IPS-NIHi11 (cell line): ENCODE data around the gene TBL1X.

ENCODE experiments used
- DNase-seq: peaks from one replicate; pipeline ENCODE4 v3.0.0; 2012; ENCODE audit warnings: mixed read lengths, low spot score

The TBL1X gene

DNA sequence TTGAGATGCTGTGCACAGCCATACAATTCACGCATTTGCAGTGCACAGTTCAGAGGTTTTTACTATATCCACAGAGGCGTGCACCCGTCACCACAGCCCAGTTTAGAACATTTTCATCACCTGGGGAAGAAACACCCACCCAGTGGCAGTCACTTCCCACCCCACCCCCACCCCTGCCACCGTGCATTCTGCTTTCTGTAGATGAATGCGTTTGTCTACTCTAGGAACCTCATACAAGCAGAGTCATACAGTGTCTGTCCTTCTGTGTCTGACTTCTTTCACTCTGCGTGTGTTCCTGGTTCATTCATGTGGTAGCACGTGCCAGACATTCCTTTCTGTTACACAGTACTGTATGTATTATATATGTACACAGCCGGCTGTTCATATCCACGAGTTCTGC lies 122.8 kb downstream of the TBL1X start:
- DNase-seq: no peak

DNA sequence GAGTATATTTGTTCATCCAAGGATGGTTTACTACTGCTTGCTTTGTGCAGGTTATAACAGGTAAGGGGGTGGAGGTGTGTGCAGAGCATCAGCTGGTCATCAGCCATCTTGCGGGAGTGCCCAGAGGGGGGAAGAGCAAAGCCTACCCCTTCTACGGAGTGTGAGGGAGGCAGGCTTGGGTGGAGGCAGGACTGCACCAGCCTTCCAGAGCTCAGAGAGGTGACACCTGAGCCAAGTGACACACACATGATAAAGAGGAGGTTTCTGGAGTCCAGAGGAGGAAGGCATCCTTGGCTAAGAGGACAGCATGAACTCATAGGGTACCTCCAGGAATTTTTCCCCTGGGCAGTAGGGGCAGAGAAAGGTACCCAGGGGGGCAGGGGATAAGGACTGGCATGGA lies 126.6 kb downstream of the TBL1X start:
- DNase-seq: no peak

DNA sequence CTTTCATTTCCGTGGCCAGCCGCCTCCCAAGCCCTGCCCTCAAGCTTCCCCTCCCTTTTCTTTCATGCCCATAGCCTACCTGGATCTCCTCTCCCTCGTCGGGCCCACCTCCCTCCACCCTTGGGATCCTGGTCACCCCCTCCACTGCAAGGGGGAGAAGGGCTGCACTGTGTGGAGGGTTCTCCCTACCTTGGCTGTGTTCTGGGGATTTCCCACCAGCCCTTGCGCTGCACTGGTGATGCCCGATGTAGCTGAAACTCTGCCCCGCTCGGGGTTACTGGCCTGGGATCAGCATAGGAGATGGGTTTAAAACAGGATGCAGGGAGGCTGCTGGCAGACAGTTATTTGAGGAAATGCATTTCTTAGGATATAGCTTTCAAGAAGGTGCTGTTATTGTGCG lies 128.9 kb downstream of the TBL1X start:
- DNase-seq: no peak

- no peak for DNase-seq
These were observed 130.3 kb downstream of the TBL1X start for GRCh38 chrX:9595174-9595573.

GRCh38 chrX:9596837-9597236 lies 132.0 kb downstream of the TBL1X start:
- no peak for DNase-seq

DNA sequence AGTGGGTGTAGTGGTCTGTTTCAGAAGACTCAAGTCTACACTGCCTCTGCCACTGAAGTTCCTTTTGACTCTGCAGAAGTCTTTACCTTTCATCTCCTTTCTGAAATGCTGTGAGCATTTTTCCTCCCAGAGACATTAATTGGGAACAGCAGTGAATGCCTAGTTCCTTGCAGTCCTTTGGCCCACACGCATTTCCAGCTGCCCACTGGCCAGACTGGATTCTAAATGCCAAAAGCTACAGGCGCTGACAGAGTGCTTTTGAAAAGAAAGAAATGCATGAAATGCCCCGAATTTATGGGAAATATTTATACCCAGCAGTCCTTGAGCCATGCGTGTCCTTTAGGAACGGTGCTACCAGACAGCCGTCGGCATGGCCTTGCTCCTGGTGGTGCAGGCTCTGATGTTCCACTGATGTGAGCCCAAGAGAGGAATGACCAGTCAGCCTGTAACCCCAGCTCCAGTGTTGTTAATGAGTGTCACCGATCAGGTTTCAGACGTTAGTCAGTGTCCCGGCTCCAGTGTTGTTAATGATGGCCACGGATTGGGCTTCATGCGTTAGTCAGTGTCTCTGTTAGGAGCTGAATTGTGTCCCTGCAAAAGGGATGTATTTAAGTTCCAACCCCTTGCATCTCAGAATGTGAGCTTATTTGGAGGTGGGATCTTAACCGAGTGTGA lies 132.6 kb downstream of the TBL1X start:
- no peak for DNase-seq

DNA sequence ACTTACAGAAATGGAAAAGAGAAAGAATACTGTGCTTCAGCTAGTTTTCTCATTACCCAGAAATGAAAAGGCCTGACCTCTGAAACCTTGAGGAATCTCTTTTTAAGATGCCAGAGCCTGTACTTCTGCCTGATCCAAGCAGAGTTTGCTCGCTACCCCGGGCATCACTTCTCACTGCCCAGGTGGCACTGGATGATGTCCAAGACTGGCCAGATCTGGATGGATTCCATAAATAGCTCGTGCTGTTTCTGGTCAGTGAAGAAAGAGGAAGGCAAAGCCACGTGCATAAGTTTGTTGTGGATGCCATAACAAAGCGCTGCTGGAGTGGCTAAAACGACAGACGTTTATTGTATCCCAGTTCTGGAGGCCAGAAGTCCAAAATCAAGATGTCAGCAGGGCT lies 133.5 kb downstream of the TBL1X start:
- DNase-seq: no peak

DNA sequence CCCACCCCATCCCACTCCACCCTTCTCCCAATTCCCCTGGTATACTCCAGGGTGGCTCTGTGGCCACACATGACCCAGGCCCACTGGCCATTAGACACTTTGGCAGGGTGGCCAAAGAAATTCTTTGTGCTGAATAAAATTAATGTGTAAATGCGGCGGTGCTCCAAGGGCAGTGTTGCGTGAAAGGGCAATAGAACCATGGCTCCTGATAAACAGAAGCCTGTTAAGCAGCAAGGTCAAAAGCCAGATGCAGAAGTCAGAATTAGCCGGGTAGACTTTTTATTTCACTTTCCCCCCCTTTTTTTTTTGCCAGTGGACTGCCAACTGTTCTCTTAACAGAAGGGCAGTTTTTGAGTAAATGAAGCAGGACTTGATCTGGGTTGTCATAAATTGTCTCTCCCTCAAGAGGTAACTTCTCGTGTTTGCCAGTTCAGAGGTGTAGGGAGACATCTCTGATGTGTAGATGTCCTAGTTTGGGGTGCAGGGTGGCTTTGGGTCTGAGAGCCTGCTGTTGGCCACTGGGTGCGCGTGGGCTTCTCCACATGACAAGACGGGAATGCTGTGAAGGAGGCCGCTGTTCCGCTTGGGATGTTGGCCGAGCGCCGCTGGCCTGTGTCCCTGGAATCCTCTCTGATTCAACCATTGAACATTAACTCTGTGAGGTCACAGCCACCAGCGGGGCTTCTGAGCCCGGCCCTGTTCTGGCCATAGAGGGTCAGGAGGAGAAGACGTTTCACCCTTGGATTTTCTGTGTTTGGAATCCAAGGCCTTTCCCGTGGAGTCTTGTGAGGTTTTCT lies 139.5 kb downstream of the TBL1X start:
- DNase-seq: no peak

DNA sequence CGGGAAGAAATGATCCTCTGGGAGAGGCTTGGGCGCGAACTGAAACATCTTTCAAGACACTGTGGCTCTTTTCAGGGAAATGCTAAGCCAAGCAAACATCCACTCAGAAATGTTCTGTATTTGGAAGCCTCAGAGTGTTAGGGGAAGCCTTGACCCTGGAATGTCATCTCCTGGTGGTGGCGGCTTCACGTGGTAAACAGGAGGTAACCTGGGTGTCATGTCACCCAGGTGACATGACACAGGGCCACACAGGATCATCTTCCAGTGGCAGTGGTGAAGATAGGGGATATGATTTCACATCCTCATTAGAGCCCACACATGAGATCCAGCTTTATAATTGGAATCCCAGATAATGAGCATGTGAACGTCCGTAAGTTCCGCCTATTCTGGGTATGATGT lies 140.0 kb downstream of the TBL1X start:
- DNase-seq: no peak

- DNase-seq: no peak
These were observed 140.6 kb downstream of the TBL1X start for GRCh38 chrX:9605484-9605883.

DNA sequence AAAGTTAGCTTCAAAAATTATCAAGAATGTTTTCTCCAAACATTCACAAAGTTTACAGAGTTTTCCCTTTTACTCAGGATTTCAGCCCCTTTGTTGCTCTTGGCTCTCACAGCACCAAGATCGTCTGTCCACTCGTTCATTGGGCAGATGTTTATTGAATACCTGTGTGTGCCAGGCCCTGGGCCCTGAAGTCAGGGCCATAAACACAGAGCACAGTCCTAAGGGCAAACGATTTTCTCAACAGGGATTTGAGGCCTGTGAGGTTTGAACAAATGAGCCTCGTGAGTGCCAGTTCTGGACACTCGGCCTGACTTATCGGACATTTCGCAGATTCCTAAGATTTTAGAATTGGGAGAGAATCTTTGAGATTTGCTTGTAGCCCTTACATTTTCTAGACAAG lies 142.1 kb downstream of the TBL1X start:
- DNase-seq: no peak

GRCh38 chrX:9609499-9609898 lies 144.6 kb downstream of the TBL1X start:
- no peak for DNase-seq

GRCh38 chrX:9609987-9610386 lies 145.1 kb downstream of the TBL1X start:
- no peak for DNase-seq

DNA sequence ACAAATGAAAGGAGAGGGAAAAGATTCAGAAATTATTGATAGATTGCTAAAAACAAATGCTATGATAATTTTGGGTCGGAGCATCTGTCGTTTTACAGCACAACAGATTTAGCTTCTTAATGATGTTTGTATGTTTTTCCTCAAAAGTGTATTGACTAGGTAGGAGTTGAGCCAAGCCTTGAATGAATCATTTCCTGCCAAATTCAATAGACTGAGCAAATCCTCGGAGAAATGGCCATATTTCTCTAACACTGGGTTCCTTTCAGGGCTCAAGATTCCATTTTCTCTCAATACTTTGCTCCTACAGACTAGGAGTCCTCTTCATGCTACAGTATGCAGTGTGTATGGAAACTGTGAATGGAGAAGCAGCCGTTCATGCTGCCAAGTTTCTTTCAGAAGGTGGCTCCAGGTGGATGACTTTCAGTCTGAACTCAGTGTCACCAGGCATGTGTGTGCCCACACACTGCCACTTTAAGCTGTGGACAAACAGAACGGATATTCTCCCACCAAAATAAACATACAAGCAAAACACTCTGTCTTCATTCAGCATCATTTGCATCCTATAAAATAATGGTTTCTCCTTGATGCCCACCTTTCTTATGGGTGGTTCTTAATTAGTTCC lies 146.0 kb downstream of the TBL1X start:
- DNase-seq: no peak

- DNase-seq: no peak
These were observed 146.7 kb downstream of the TBL1X start for GRCh38 chrX:9611436-9612145.

GRCh38 chrX:9612146-9612505 lies 147.3 kb downstream of the TBL1X start:
- DNase-seq: no peak

- no peak for DNase-seq
These were observed 149.2 kb downstream of the TBL1X start for GRCh38 chrX:9614016-9614415.

DNA sequence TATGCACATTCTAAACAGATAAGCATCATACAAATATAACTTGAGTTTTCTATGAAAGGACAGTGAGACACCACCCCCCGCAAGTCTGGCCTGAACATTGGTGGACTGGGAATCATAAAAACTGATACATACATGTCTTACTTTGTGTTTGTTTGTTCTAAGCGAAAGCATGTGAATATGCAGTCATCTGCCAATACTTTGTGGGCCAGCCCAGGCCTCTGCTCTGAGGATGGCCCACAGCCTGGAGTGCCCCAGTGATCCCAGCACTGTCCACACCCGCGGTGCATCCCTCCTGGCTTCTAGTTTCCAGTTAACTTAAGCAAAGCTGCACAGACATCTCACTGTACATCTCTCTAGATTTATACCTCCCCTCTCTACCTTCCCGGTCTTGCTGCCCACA lies 154.3 kb downstream of the TBL1X start:
- DNase-seq: no peak

- peak; percentile 17 for DNase-seq
These were observed 154.7 kb downstream of the TBL1X start for GRCh38 chrX:9619581-9619980.

- no peak for DNase-seq
These were observed 157.3 kb downstream of the TBL1X start for GRCh38 chrX:9622128-9622527.

DNA sequence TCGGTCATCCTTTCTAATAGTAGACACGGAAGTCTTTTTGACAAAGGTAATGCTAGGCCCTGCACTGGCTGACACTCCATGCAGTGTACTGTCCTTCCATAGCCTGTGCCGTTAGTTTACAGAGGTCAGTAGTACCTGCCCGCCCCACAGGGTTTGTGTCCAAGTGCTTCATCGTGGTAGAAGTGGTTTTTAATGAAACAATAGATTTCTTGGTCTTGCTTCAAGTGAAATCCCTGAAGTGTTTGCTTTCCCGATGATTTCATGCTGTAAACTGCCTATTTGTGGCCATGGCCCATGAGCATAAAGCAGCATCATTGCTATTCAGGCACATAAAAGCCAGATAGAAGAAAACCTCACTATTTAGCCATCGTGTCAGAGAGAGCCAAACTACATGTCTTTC lies 161.5 kb downstream of the TBL1X start:
- DNase-seq: no peak

DNA sequence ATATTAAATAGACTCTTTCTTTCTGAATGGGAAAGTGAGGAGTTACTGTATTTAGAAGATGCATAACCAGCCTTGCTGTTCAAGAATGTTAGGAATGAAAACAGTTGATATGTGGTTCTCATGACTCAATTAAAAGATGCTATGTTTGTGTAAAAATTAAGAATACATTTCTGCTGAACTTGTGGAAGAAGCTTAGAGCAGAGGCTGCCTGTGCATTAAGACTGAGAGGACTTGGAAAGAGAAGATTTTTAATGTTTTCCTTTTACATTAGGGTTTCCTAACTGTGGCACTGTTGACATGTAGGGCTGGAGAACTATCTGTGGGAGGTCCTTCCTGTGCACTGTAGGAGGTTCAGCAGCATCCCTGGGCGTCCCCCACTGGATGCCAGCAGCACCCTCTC lies 163.1 kb downstream of the TBL1X start:
- no peak for DNase-seq
